Upper lobe of right lung (tissue), 1 donor: ENCODE measurements around the gene PCK1. TPM values are rescaled to one million over a fixed set of nuclear protein-coding genes. Genes with fewer than 3 reads are reported as not detected.

Experiments used
- ATAC-seq: fragments of 200-7000 bp; cut with Tn5 transposase; one replicate; pipeline ENCODE4 v1.9.1; 2020; ENCODE audit warnings: mild to moderate bottlenecking, moderate library complexity
- DNase-seq: peaks from one replicate; pipeline ENCODE4 v3.0.0-alpha.2; 2020
- H3K27ac ChIP-seq: fragments of 200-600 bp; one replicate; pipeline ENCODE4 v1.8.0; 2022
- H3K27me3 ChIP-seq: fragments of 200-600 bp; one replicate; pipeline ENCODE4 v1.8.0; 2022; ENCODE audit warnings: mild to moderate bottlenecking
- H3K36me3 ChIP-seq: fragments of 200-600 bp; one replicate; pipeline ENCODE4 v1.8.0; 2022
- H3K4me1 ChIP-seq: fragments of 200-600 bp; one replicate; pipeline ENCODE4 v1.8.0; 2022
- H3K4me3 ChIP-seq: fragments of 200-600 bp; one replicate; pipeline ENCODE4 v1.8.0; 2022; ENCODE audit warnings: mild to moderate bottlenecking
- H3K9me3 ChIP-seq: fragments of 200-600 bp; one replicate; pipeline ENCODE4 v1.8.0; 2022
- intact Hi-C: fragments of 100-400 bp; cut with DNase I; formaldehyde crosslinking; loops from one replicate; pipeline ENCODE4 v1.11.0; 2022
- total RNA-seq: library from RNA; stranded (reverse); fragmentation: NEBNext Ultra II Directional; extraction: Animal tissue kit (Norgen Biotek cat#: 25700); gene quantifications from one replicate; pipeline ENCODE4 v1.2.1, GENCODE V29; 2021
- TF ChIP-seq, protein P1 (sequence below): fragments of 200-600 bp; IDR thresholded peaks from one replicate; pipeline ENCODE4 v1.8.0; 2022; ENCODE audit warnings: antibody characterized with exemption
- donor health status: DM: no; HTN: yes; CAD: no; lungs with severe emphysema.

The PCK1 gene
- total RNA-seq, 1 donor from 2014 or later: 4.7 TPM

DNA sequence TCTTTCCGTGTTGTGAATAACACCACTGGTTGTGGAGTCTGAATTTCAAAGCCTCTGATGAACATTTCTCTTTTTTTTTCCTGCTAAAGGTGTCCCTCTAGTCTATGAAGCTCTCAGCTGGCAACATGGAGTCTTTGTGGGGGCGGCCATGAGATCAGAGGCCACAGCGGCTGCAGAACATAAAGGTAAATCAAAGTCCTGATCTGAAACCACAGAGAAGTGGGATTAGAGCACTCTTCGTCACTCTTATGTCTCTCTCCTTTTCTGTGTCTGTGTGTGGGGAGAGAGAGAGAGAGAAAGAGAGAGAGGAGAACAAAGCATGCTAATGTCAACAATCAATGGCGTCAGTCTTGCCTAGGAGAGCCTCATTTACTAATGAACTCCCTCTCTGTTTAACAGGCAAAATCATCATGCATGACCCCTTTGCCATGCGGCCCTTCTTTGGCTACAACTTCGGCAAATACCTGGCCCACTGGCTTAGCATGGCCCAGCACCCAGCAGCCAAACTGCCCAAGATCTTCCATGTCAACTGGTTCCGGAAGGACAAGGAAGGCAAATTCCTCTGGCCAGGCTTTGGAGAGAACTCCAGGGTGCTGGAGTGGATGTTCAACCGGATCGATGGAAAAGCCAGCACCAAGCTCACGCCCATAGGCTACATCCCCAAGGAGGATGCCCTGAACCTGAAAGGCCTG is 4.2 kb downstream of the PCK1 start:
- DNase-seq: no peak
- Histone ChIP-seq H3K36me3 (no peaks in the 10 kb centered on the region), H3K9me3 (no peaks in the 10 kb centered on the region), H3K27ac (no peak overlapping the region), H3K4me3 (no peak overlapping the region), H3K4me1 (no peaks in the 10 kb centered on the region), H3K27me3 (peaks cover 8% of the 10 kb centered on the region)
- intact Hi-C loops: no loop called here
- TF ChIP-seq, protein P1, sequence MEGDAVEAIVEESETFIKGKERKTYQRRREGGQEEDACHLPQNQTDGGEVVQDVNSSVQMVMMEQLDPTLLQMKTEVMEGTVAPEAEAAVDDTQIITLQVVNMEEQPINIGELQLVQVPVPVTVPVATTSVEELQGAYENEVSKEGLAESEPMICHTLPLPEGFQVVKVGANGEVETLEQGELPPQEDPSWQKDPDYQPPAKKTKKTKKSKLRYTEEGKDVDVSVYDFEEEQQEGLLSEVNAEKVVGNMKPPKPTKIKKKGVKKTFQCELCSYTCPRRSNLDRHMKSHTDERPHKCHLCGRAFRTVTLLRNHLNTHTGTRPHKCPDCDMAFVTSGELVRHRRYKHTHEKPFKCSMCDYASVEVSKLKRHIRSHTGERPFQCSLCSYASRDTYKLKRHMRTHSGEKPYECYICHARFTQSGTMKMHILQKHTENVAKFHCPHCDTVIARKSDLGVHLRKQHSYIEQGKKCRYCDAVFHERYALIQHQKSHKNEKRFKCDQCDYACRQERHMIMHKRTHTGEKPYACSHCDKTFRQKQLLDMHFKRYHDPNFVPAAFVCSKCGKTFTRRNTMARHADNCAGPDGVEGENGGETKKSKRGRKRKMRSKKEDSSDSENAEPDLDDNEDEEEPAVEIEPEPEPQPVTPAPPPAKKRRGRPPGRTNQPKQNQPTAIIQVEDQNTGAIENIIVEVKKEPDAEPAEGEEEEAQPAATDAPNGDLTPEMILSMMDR: no peak
- no peak for ATAC-seq

DNA sequence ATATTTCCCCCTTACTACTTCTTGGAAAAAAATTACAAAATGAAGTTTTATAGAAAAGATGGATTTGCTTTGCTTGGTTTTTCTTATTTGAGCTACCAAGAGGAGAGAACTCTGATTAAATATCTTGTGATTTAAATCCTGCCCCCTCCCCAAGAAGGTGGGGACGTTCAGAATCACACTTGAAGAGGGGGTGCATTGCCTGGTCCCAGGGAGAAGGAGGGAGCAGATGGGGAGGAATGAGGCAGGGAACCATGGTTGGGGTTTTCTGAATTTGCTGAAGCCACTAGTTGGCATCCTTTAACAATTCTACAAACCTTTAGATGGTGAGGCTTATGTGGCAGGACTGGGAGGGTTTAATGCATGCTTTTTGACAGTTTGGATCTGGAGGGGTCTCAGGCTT is 5.5 kb downstream of the PCK1 start:
- Histone ChIP-seq H3K27me3 (peaks cover 8% of the 10 kb centered on the region), H3K4me1 (no peaks in the 10 kb centered on the region), H3K36me3 (no peaks in the 10 kb centered on the region), H3K4me3 (no peak overlapping the region), H3K27ac (no peak overlapping the region), H3K9me3 (no peaks in the 10 kb centered on the region)
- intact Hi-C loops: no loop called here
- ATAC-seq: no peak
- TF ChIP-seq, protein P1: no peak
- DNase-seq: no peak

DNA sequence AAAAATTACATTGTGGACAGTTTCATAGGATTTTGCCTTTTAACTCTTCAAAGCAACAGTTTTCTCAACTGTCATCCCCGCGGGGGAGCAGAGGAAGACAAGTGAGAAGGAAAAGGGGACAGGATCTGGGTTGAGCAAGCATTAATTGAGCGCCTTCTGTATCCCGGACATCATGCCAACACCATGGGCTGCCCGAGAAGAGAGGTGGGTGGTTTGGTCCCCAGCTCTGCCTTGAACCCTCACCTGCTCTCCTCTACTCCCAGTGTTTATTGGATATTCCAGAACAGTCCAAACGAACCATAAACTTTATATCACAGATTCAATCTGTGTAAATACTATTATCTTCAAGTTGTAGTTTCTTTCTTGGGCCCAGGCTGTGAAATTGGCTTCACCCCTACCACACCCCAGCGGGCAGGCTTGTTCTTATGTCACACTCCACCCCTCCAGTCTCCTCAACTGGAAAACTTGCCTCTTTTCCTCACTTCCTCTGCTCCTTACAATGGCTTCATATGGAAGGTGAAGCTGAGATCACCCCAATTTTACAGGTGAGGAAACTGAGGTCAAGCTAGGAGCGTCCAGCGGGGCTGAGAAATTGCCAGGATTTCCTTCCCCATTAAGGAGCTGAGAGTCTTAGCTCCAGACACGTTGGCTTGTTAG is 6.0 kb downstream of the PCK1 start:
- ATAC-seq (no peak), DNase-seq (no peak)
- intact Hi-C loops: no loop called here
- H3K36me3 ChIP-seq: no peaks in the 10 kb centered on the region
- no peaks in the 10 kb centered on the region for H3K9me3 ChIP-seq
- no peak overlapping the region for H3K4me3 ChIP-seq
- H3K27me3 ChIP-seq: peaks cover 8% of the 10 kb centered on the region
- H3K27ac ChIP-seq: no peak overlapping the region
- H3K4me1 ChIP-seq: no peaks in the 10 kb centered on the region
- TF ChIP-seq, protein P1: no peak

DNA sequence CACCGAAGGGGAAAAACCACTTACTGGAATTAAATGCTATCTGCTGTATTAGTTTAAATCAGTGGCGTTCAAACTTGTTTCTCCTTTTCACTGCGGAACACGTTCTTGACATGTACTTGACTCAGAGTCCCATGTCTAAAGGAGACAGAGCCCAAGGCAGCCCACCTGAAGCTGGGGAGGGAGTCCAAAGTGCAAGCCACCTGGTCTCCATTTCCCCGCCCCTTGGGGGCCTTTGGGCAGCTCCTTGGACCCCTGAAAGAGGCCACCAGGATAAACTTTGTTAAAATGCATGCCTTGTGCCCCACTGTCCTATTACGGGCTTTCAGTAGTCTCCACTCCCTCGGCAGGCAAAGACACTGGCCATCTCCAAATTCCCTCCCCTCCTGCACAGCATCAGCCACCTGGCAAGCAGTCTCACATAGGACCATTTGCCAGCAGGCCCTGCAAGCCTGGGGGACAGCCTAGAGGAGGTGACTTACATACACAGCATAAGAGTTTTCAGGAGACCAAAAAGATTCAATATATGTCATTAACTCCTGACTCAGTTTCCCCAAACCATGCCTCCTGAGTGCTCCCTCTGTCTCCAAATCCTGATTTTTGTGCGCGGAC is 6.7 kb downstream of the PCK1 start:
- intact Hi-C loops: no loop called here
- ATAC-seq: no peak
- Histone ChIP-seq H3K27ac (no peak overlapping the region), H3K4me1 (no peaks in the 10 kb centered on the region), H3K4me3 (no peak overlapping the region), H3K9me3 (no peaks in the 10 kb centered on the region), H3K36me3 (no peaks in the 10 kb centered on the region), H3K27me3 (peaks cover 8% of the 10 kb centered on the region)
- TF ChIP-seq, protein P1: no peak
- DNase-seq: no peak

DNA sequence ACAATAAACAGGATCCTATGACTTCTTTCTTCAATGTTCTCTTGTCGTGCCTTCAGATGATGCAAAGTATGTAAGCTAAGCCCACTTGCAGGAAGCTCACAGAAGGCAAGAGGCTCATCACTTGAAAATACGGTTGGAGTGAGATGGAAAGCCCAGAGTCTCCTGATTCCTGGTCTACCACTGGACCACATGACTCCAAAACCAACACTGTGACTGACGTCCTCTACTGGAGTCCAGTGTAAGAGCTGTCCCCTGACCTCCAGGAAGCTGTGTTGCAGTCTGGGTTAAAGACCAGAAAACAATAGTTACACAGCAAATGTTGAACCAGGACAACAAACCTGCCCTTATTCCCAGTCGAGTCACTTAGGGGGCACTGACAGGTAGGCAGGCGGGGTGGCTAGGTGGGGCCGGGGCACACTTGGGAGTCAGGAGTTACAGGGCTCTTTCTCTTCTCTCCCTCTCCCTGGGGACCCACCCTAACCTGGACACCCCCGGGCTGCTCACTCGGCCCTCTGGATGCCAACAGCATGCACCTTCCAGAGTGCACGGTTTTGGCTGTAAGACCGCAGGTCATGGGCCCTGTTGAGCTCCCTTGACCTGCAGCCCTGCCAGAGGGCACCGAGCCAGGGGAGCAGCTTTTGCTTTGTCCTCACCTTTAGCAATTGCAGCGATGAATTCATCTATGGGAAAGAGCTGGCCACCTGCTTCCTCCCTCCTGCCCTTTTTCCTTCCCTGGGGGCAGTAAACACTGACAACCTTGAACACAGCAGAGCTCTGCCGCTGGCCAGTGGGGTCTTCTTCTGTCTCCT is 7.4 kb downstream of the PCK1 start:
- intact Hi-C loops: no loop called here
- H3K27ac ChIP-seq: no peak overlapping the region
- TF ChIP-seq, protein P1: no peak
- no peak overlapping the region for H3K4me3 ChIP-seq
- ATAC-seq (no peak), DNase-seq (no peak)
- H3K9me3 ChIP-seq: no peaks in the 10 kb centered on the region
- H3K36me3 ChIP-seq: no peaks in the 10 kb centered on the region
- H3K27me3 ChIP-seq: peaks cover 8% of the 10 kb centered on the region
- H3K4me1 ChIP-seq: no peaks in the 10 kb centered on the region
